Coronary artery (tissue), 2 donors: ENCODE measurements around the gene DCLRE1C.

Experiments
- DNase-seq: peaks from one replicate; pipeline ENCODE4 v3.0.0-alpha.2; 2017; ENCODE audit warnings: low spot score
- H3K27ac ChIP-seq, 2 donors: fragments of 200-600 bp; sonication (generic); one replicate each; pipeline ENCODE4 v1.5.1; 2016 to 2019
- H3K4me3 ChIP-seq: fragments of 200-600 bp; sonication (generic); 2 replicates; pipeline ENCODE4 v1.5.1; 2016; ENCODE audit warnings: mild to moderate bottlenecking, moderate library complexity
- CTCF ChIP-seq: fragments of 200-600 bp; sonication (generic); IDR thresholded peaks from one replicate; pipeline ENCODE4 v1.5.1; 2019; ENCODE audit warnings: antibody characterized with exemption

DCLRE1C gene

DNA sequence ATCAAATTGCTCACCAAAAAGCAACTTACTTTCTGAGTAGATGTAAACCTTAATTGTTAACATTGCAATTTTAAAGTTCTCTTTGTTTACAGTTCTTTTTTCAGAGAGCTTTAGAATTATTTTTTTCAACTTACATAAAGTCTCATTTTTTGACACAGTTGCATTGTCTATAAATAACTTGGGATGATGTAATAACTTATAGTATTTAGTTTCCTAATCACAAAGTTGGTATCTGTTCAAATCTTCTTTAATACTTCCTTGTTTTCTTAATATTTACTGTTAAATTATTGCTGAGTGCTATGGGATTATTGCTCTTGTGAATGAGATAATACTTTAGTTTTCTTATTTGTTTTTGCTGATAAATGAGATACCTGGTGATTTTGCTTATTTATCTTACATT is 94.1 kb downstream of the DCLRE1C start:
- H3K27ac ChIP-seq = no peak overlapping the region
- H3K4me3 ChIP-seq = no peak overlapping the region
- TF ChIP-seq CTCF = no peak
- DNase-seq = no peak

DNA sequence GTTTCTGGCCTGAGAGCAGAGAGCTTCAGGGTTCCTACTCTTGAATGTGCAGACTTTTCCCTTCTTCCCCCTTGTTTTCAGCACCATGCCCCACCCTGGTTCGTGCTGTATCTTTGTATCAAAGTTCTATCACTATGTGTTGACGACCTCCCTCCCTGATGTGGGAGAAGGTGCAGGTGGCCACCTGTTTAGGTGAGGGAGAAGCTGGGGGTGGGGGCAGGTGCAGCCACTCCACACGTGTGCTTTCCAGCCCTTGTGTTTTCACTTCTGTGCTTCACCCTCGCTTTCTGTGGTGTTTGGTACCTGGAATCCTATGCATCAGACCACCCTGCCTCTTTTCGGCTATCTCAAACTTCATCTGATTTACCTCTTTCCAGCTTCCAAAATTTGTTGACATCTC is 94.9 kb downstream of the DCLRE1C start:
- no peak overlapping the region for H3K27ac ChIP-seq
- DNase-seq = no peak
- H3K4me3 ChIP-seq = no peak overlapping the region
- no peak for TF ChIP-seq CTCF

DNA sequence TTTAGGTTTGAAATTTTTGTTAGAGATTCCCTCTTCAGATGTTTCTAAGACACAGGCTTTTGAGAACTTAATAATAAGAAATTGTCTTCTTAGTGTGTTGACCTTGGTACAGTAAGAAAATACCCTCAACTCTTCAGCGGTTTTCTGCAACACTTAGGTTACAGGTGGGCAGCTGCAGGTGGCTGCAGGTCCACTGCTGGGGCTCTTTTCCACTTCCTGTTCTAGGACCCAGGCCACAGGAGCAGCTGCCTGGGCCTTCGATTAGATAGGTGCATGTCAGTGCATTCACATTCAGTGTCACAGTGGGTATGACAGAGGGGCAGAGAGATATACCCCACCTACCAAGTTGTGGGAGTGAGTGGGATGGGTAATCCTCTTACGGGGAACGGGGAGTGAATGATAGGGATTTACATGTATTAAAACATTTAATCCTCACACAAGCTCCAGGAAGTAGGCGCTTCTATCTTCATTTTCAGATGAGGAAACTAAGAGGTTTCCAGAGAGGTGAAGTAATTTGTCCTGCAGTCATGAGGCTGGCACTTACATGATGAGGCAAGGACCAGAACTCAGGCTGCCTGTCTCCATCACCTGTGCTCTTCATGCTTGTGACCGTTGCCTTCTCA is 95.4 kb downstream of the DCLRE1C start:
- Histone ChIP-seq H3K4me3 (no peak overlapping the region), H3K27ac (no peak overlapping the region)
- no peak for TF ChIP-seq CTCF
- DNase-seq = no peak

GRCh38 chr10:14855453-14855852 is 98.4 kb downstream of the DCLRE1C start:
- Histone ChIP-seq H3K27ac (no peak overlapping the region), H3K4me3 (no peak overlapping the region)
- no peak for DNase-seq
- no peak for TF ChIP-seq CTCF

DNA sequence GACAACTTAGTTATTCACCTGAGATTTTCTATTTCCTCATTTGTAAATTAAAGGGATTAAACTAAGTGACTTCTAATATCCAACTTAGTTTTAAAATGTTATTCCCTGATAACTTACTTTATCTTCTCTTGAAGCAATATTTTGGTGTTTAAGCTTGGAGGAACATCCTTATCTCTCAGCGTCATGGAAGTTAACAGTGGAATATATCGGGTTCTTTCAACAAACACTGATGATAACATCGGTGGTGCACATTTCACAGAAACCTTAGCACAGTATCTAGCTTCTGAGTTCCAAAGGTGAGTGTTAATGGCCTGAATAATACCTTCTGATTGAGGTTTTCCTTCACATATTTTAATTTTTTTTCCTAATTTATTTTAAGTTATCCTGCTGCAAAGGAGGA is 101.7 kb downstream of the DCLRE1C start:
- DNase-seq = no peak
- H3K27ac ChIP-seq = no peak overlapping the region
- TF ChIP-seq CTCF = no peak

More for the DNA sequence above, 101.7 kb downstream of the DCLRE1C start:
- H3K4me3 ChIP-seq = no peak overlapping the region
